GM10248 (cell line): ENCODE data around the gene B4GALT2.

ENCODE experiments used
- CTCF ChIA-PET: fragments of 300-600 bp; sonication (Branson Sonifier 250); formaldehyde crosslinking; extraction: SDS; loops from one replicate; lab custom pipeline; 2021; ENCODE audit warnings: antibody characterized with exemption; lab: Yijun Ruan, JAX
- POLR2A ChIA-PET: fragments of 350-650 bp; sonication (Branson Sonifier 250); formaldehyde crosslinking; extraction: SDS; loops from one replicate; lab custom pipeline; 2020; ENCODE audit warnings: antibody characterized with exemption; lab: Yijun Ruan, JAX
- DNase-seq: peaks from one replicate; pipeline ENCODE4 v3.0.0; 2012; ENCODE audit errors: extremely low spot score
- TF ChIP-seq, protein P1 (sequence below): IDR thresholded peaks from 2 replicates; pipeline ENCODE4 v1.5.1; 2012; ENCODE audit warnings: mild to moderate bottlenecking, low read depth; ENCODE audit errors: extremely low read depth, missing control alignments, control extremely low read depth

B4GALT2 gene

GRCh38 chr1:43949678-43950077 is 29.3 kb upstream of the B4GALT2 start:
- TF ChIP-seq, protein P1, sequence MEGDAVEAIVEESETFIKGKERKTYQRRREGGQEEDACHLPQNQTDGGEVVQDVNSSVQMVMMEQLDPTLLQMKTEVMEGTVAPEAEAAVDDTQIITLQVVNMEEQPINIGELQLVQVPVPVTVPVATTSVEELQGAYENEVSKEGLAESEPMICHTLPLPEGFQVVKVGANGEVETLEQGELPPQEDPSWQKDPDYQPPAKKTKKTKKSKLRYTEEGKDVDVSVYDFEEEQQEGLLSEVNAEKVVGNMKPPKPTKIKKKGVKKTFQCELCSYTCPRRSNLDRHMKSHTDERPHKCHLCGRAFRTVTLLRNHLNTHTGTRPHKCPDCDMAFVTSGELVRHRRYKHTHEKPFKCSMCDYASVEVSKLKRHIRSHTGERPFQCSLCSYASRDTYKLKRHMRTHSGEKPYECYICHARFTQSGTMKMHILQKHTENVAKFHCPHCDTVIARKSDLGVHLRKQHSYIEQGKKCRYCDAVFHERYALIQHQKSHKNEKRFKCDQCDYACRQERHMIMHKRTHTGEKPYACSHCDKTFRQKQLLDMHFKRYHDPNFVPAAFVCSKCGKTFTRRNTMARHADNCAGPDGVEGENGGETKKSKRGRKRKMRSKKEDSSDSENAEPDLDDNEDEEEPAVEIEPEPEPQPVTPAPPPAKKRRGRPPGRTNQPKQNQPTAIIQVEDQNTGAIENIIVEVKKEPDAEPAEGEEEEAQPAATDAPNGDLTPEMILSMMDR, result no peak
- no peak for DNase-seq
- CTCF ChIA-PET, result interaction anchor here (1.3 to 10.1 kb wide), 6 partner anchors 14 to 185 kb away, joined by 3 to 191 read pairs (median 8); partner anchors contain the start of gene ARTN
- POLR2A ChIA-PET, result interaction anchor here (0.8 kb wide), 1 partner anchor 14 kb away, joined by 4 read pairs; no protein-coding TSS in a partner anchor

- TF ChIP-seq, protein P1, result no peak
- ChIA-PET CTCF (interaction anchor here (1.0 to 10.1 kb wide), 6 partner anchors 16 to 431 kb away, joined by 3 to 191 read pairs (median 8); partner anchors contain the start of gene ARTN), POLR2A (no interaction called here)
- no peak for DNase-seq
Observed at GRCh38 chr1:43951021-43951985, 27.7 kb upstream of the B4GALT2 start.

DNA sequence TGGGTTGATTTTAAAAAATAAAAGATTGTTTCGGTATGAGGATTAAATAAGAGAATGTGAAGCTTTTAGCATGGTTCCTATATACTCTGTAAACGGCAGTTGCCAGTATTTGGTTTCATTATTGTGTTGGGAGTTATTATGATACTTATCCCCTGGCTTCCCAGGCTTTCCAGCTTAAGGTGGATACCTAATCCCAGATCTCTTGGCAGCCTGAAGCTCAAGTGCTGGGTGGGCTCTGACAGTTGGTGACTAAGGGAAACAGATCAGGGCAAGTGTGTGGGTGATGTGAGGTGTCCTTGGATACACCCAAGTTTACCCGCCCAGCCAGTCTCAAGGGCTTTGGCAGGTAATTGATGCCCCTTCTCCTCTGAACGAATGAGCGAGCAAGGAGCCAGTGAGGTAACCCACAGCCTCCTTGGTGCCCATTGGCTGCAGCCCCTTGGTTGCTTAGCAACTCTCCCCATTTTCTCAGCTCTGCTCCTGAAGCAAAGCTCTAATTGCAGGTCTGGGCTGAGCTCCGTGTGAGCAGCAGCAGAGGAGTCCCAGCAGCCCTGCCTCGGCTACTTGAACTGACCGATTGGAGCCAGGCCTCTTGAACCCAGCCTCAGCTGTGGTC is 26.2 kb upstream of the B4GALT2 start:
- DNase-seq, result no peak
- TF ChIP-seq, protein P1, result no peak
- ChIA-PET POLR2A (no interaction called here), CTCF (interaction anchor here (0.5 to 2.7 kb wide), 5 partner anchors 11 to 189 kb away, joined by 3 to 26 read pairs (median 6); partner anchors contain the start of gene ARTN)

DNA sequence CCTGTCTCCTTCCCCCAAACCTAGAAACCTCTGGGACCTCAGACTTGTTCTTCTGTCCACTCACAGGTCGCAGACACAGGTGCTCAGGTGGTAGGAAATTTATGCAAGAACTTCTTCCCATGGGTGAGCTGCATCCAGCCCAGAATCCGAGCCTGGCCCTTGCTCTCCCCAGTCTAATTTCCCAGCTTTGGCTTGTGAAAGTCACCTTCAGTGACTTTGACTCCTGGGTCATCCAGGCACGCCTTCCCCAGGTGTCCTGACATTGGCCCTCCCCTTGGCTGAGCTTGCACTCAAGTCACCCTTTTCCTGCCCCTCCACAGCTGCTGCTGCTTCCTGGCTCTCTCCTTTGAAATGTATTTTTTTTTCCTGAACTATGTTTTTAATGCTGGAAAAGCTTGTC is 25.6 kb upstream of the B4GALT2 start:
- CTCF ChIA-PET, result interaction anchor here (0.5 to 3.2 kb wide), 6 partner anchors 7 to 190 kb away, joined by 3 to 26 read pairs (median 8); partner anchors contain the start of genes ARTN and IPO13
- no peak for DNase-seq
- POLR2A ChIA-PET, result no interaction called here
- TF ChIP-seq, protein P1, result no peak

DNA sequence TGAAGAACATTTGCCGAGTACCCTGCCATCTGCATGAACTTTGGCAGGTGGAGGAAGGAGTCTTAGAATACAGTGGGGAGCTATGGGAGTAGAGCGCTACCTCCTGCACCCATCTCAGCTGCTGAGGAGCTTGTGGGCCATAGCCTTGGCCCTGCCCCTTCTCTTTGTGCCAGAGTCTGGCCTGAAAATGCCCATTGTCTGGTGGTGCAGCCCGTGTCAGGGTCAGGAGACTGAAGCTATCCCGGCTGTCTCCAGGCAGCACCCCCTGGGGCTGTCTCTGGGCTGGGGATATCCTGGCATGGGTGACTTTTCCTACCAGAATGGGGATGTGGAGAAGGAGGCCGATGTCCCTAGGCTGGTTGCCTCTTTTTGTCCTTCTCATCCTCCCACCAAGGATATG is 25.0 kb upstream of the B4GALT2 start:
- TF ChIP-seq, protein P1, result no peak
- ChIA-PET CTCF (interaction anchor here (1.4 to 3.2 kb wide), 6 partner anchors 8 to 424 kb away, joined by 3 to 26 read pairs (median 8); partner anchors contain the start of genes ARTN and IPO13), POLR2A (no interaction called here)
- DNase-seq, result no peak

GRCh38 chr1:43956234-43956633 is 22.8 kb upstream of the B4GALT2 start:
- CTCF ChIA-PET, result interaction anchor here (1.5 to 5.4 kb wide), 3 partner anchors 10 to 22 kb away, joined by 3 to 33 read pairs (median 10); partner anchors contain the start of genes ARTN and IPO13
- TF ChIP-seq, protein P1, result no peak
- no peak for DNase-seq
- POLR2A ChIA-PET, result no interaction called here
